Measurements from ENCODE around the gene COL1A2. TPM values are rescaled to one million over a fixed set of nuclear protein-coding genes. Genes with fewer than 3 reads are reported as not detected.

COL1A2 gene
- total RNA-seq, 1 experiment from 2014 or later: not detected

GRCh38 chr7:94445696-94446194, 51.0 kb downstream of the COL1A2 start:
- in situ Hi-C loops (cut with HindIII; ENCODE audit: low pct_unique_long_range_greater_than_20kb, low sequenced_read_pairs): loop anchor here (25.0 kb wide), 1 partner anchor 1067 kb away; no protein-coding TSS in a partner anchor
- no peak for DNase-seq (ENCODE audit: low read depth)

- in situ Hi-C loops (cut with HindIII; ENCODE audit: low pct_unique_long_range_greater_than_20kb, low sequenced_read_pairs): loop anchor here (25.0 kb wide), 1 partner anchor 1066 kb away; no protein-coding TSS in a partner anchor
- no peak for DNase-seq (ENCODE audit: low read depth)
These were observed 51.6 kb downstream of the COL1A2 start for GRCh38 chr7:94446308-94446707.

- DNase-seq (ENCODE audit: low read depth): peak; percentile 28
- in situ Hi-C loops (cut with HindIII; ENCODE audit: low pct_unique_long_range_greater_than_20kb, low sequenced_read_pairs): loop anchor here (25.0 kb wide), 1 partner anchor 1063 kb away; no protein-coding TSS in a partner anchor
These were observed 54.5 kb downstream of the COL1A2 start for GRCh38 chr7:94449151-94449725.

GRCh38 chr7:94450044-94450697, 55.5 kb downstream of the COL1A2 start:
- in situ Hi-C loops (cut with HindIII; ENCODE audit: low pct_unique_long_range_greater_than_20kb, low sequenced_read_pairs): no loop called here
- no peak for DNase-seq (ENCODE audit: low read depth)

GRCh38 chr7:94451187-94451586, 56.5 kb downstream of the COL1A2 start:
- in situ Hi-C loops (cut with HindIII; ENCODE audit: low pct_unique_long_range_greater_than_20kb, low sequenced_read_pairs): no loop called here
- DNase-seq (ENCODE audit: low read depth): no peak

- no peak for DNase-seq (ENCODE audit: low read depth)
These were observed 57.5 kb downstream of the COL1A2 start for GRCh38 chr7:94452239-94452638.

GRCh38 chr7:94453898-94454297, 59.2 kb downstream of the COL1A2 start:
- in situ Hi-C loops (cut with HindIII; ENCODE audit: low pct_unique_long_range_greater_than_20kb, low sequenced_read_pairs): no loop called here
- no peak for DNase-seq (ENCODE audit: low read depth)

More at GRCh38 chr7:94452239-94452638, 57.5 kb downstream of the COL1A2 start:
- in situ Hi-C loops (cut with HindIII; ENCODE audit: low pct_unique_long_range_greater_than_20kb, low sequenced_read_pairs): no loop called here

GRCh38 chr7:94458041-94458440, 63.3 kb downstream of the COL1A2 start:
- in situ Hi-C loops (cut with HindIII; ENCODE audit: low pct_unique_long_range_greater_than_20kb, low sequenced_read_pairs): no loop called here
- DNase-seq (ENCODE audit: low read depth): no peak

GRCh38 chr7:94466516-94466915, 71.8 kb downstream of the COL1A2 start:
- DNase-seq (ENCODE audit: low read depth): no peak
- in situ Hi-C loops (cut with HindIII; ENCODE audit: low pct_unique_long_range_greater_than_20kb, low sequenced_read_pairs): no loop called here

- no peak for DNase-seq (ENCODE audit: low read depth)
- in situ Hi-C loops (cut with HindIII; ENCODE audit: low pct_unique_long_range_greater_than_20kb, low sequenced_read_pairs): no loop called here
These were observed 76.9 kb downstream of the COL1A2 start for GRCh38 chr7:94471604-94472003.

GRCh38 chr7:94472608-94473007, 77.9 kb downstream of the COL1A2 start:
- in situ Hi-C loops (cut with HindIII; ENCODE audit: low pct_unique_long_range_greater_than_20kb, low sequenced_read_pairs): no loop called here

GRCh38 chr7:94476251-94476840, 81.7 kb downstream of the COL1A2 start:
- no peak for DNase-seq (ENCODE audit: low read depth)
- in situ Hi-C loops (cut with HindIII; ENCODE audit: low pct_unique_long_range_greater_than_20kb, low sequenced_read_pairs): no loop called here

More at GRCh38 chr7:94472608-94473007, 77.9 kb downstream of the COL1A2 start:
- DNase-seq (ENCODE audit: low read depth): no peak

GRCh38 chr7:94477878-94478277, 83.2 kb downstream of the COL1A2 start:
- no peak for DNase-seq (ENCODE audit: low read depth)
- in situ Hi-C loops (cut with HindIII; ENCODE audit: low pct_unique_long_range_greater_than_20kb, low sequenced_read_pairs): no loop called here

- no peak for DNase-seq (ENCODE audit: low read depth)
- in situ Hi-C loops (cut with HindIII; ENCODE audit: low pct_unique_long_range_greater_than_20kb, low sequenced_read_pairs): no loop called here
These were observed 84.0 kb downstream of the COL1A2 start for GRCh38 chr7:94478648-94479214.

Other genes with a start within 250 kb of the COL1A2 start
- gene CASD1, start 114.9 kb downstream of the COL1A2 start, total RNA-seq (2014; rRNA removed; shearing (Covaris generic); ENCODE audit: low replicate concordance): 13.3 and 34.8 TPM in 2 replicates

Data from Caki2 (cell line).